ENCODE results near the gene ZNRF3. TPM values are rescaled to one million over a fixed set of nuclear protein-coding genes. Genes with fewer than 3 reads are reported as not detected.
A peak's percentile ranks its signal among the peaks of the same experiment; 100 is the strongest.
"Not testable (repeated sequence)": the region's sequence is repeated elsewhere in the genome, so short reads cannot be mapped to it uniquely, and the experiment has no call there.

Gene ZNRF3
- total RNA-seq, 3 donors from 2014 or later: 5.5 to 10.6 (median 5.8) TPM

DNA sequence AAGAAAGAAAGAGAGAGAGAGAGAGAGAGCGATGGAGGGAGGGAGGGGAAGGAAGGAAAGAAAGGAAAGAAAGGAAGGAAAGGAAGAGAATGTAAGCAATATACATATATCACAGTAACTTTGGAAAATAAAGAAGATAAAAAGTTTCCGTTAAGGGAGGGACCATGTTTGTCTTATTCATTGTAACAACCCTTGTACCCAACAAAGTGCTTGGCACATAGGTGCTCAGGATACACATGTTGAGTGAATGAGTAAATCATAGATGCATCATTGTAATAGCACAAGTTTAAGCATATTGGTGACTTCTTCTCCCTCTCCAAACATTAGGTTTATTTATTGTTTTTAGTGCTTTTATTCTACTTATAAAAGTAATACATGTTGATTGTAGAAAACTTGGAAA, 39.7 kb upstream of the ZNRF3 start:
- intact Hi-C loops (cut with DNase I, micrococcal nuclease): no loop called here

DNA sequence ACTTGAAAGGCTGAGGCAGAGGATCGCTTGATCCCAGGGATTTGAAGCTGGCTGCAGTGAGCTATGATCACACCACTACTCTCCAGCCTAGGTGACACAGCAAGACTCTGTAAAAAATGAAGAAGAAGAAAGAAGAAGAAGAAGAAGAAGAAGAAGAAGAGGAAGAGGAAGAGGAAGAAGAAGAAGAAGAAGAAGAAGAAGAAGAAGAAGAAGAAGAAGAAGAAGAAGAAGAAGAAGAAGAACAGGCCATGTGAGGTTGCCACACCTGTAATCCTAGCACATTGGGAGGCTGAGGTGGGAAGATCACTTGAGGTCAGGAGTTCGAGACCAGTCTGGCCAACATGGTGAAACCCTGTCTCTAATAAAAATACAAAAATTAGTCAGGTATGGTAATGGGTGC, 39.1 kb upstream of the ZNRF3 start:
- DNase-seq; H3K36me3 ChIP-seq (ENCODE audit: low read depth); ATAC-seq; intact Hi-C loops (cut with DNase I, micrococcal nuclease); H3K4me3 ChIP-seq; H3K4me1 ChIP-seq (ENCODE audit: low read depth): not testable (repeated sequence)
- H3K9me3 ChIP-seq: peaks cover 14% of the 10 kb centered on the region

More for the DNA sequence above, 39.7 kb upstream of the ZNRF3 start:
- TF ChIP-seq, protein P1, sequence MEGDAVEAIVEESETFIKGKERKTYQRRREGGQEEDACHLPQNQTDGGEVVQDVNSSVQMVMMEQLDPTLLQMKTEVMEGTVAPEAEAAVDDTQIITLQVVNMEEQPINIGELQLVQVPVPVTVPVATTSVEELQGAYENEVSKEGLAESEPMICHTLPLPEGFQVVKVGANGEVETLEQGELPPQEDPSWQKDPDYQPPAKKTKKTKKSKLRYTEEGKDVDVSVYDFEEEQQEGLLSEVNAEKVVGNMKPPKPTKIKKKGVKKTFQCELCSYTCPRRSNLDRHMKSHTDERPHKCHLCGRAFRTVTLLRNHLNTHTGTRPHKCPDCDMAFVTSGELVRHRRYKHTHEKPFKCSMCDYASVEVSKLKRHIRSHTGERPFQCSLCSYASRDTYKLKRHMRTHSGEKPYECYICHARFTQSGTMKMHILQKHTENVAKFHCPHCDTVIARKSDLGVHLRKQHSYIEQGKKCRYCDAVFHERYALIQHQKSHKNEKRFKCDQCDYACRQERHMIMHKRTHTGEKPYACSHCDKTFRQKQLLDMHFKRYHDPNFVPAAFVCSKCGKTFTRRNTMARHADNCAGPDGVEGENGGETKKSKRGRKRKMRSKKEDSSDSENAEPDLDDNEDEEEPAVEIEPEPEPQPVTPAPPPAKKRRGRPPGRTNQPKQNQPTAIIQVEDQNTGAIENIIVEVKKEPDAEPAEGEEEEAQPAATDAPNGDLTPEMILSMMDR (IDR thresholded peaks at IDR 0.05): no peak
- H3K4me3 ChIP-seq: no peak overlapping the region
- H3K9me3 ChIP-seq: peaks cover 14% of the 10 kb centered on the region
- no peaks in the 10 kb centered on the region for H3K36me3 ChIP-seq (ENCODE audit: low read depth)
- DNase-seq (no peak), ATAC-seq (peak; percentile 90)
- no peaks in the 10 kb centered on the region for H3K4me1 ChIP-seq (ENCODE audit: low read depth)

DNA sequence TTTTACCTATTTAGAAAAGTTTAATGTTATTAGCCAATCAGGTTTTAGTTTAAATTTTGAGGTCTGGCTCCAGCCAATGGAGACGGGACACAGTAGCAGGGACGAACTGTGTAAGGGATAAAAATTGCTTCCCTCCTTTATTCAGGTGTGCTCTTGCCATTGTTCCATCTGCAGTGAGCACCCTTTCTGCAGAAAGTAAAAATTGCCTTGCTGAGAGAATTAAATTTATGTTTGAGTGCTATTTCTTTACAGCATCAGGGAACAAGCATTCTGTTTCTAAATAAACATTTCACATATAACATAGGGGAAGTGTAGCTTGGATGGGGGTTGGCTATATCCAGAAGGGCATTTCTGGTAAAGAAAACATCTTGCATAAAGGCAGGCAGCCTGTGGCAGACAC, 36.4 kb upstream of the ZNRF3 start:
- no peaks in the 10 kb centered on the region for H3K4me1 ChIP-seq (ENCODE audit: low read depth)
- no peak overlapping the region for H3K4me3 ChIP-seq
- intact Hi-C loops (cut with DNase I, micrococcal nuclease): no loop called here
- peaks cover 14% of the 10 kb centered on the region for H3K9me3 ChIP-seq
- H3K36me3 ChIP-seq (ENCODE audit: low read depth): no peaks in the 10 kb centered on the region
- DNase-seq: no peak
- no peak for ATAC-seq
- TF ChIP-seq, protein P1 (IDR thresholded peaks at IDR 0.05): no peak

DNA sequence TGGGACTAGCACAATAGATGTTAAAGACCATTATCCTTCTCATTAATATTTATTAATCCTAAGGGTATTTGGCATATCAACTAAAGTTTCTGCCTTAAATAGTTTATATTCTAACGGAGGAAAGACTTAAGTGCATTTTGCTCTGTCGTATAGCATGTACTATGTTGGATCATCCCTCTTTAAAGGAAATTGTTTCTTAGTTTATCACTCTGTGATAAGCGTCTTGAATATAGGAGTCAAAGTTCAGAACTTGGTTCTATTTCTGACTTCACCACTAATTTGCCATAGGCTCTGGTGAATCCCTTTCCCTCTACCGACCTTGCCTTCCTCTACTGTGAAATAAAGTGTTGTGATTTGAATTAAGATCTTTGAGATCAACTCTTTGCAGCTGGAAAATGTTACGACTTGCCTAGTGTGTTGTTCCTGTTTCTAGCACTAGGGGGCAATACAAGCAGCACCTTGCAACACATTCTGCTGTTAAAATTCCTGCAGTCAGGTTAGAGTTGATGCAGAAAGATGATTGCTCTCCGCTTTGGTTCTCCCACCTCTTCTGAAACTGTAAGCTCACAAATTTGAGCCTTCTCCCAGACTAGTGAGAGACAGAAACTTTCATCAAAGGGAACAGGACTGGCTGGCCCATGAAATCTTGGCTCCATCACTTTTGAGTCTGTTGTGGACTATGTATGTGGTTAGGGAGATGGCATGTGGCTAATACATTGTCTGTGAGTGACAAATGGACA, 27.8 kb upstream of the ZNRF3 start:
- ATAC-seq: peak; percentile 91
- Histone ChIP-seq H3K9me3 (no peaks in the 10 kb centered on the region), H3K36me3 (ENCODE audit: low read depth) (no peaks in the 10 kb centered on the region), H3K4me3 (no peak overlapping the region), H3K4me1 (ENCODE audit: low read depth) (peaks cover 3% of the 10 kb centered on the region)
- TF ChIP-seq, protein P1 (IDR thresholded peaks at IDR 0.05): peak; percentile 84
- DNase-seq: peak in 1 of 3 donors; percentile 79
- intact Hi-C loops (cut with DNase I, micrococcal nuclease): loop anchor here (5.0 to 10.0 kb wide), 3 partner anchors 182 to 389 kb away; no protein-coding TSS in a partner anchor

DNA sequence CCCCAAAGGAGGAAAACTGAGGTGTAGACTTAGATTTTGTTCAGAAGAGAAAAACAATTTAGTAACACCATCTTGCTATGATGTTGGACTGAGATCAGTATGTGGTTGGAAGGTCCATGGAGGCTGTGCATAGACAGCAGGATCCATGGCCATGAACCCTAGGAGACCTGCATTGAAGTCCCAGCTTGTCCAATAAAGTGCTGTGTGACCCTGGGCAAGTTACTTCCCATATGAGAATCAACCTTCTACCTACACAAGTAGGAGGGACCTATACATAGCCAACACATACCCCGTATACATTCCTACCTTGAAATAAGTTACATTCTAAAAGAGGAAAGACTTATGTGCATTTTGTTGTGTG, 27.3 kb upstream of the ZNRF3 start:
- DNase-seq (no peak), ATAC-seq (peak; percentile 8)
- H3K4me1 ChIP-seq (ENCODE audit: low read depth): peaks cover 3% of the 10 kb centered on the region
- no peak overlapping the region for H3K4me3 ChIP-seq
- TF ChIP-seq, protein P1 (IDR thresholded peaks at IDR 0.05): no peak
- H3K36me3 ChIP-seq (ENCODE audit: low read depth): no peaks in the 10 kb centered on the region
- intact Hi-C loops (cut with DNase I, micrococcal nuclease): loop anchor here (5.0 to 10.0 kb wide), 3 partner anchors 181 to 389 kb away; no protein-coding TSS in a partner anchor
- H3K9me3 ChIP-seq: no peaks in the 10 kb centered on the region

GRCh38 chr22:28857288-28857687, 26.1 kb upstream of the ZNRF3 start:
- intact Hi-C loops (cut with DNase I, micrococcal nuclease): loop anchor here (5.0 to 10.0 kb wide), 3 partner anchors 180 to 388 kb away; no protein-coding TSS in a partner anchor
- H3K36me3 ChIP-seq (ENCODE audit: low read depth): no peaks in the 10 kb centered on the region

More at GRCh38 chr22:28857288-28857687, 26.1 kb upstream of the ZNRF3 start:
- no peak for DNase-seq
- Histone ChIP-seq H3K9me3 (no peaks in the 10 kb centered on the region), H3K4me3 (no peak overlapping the region), H3K4me1 (ENCODE audit: low read depth) (peaks cover 3% of the 10 kb centered on the region)
- TF ChIP-seq, protein P1 (IDR thresholded peaks at IDR 0.05): no peak
- ATAC-seq: no peak

Measured in mucosa of descending colon (tissue), 3 donors.